Endothelial cell of umbilical vein (primary cell): ENCODE measurements around the gene TREH. TPM values are rescaled to one million over a fixed set of nuclear protein-coding genes. Genes with fewer than 3 reads are reported as not detected.
A peak's percentile ranks its signal among the peaks of the same experiment; 100 is the strongest.

Experiments
- BruUV-seq: library from RNA; stranded (reverse); fragments of 400-500 nt; replicated peaks from 2 replicates; lab custom pipeline; 2021; lab: Mats Ljungman, UMichigan
- CTCF ChIA-PET: fragments of 300-600, 350-600 bp; sonication (Branson Sonifier 250); formaldehyde crosslinking; loops from one replicate; lab custom pipeline; 2021; ENCODE audit warnings: antibody characterized with exemption, inconsistent platforms; lab: Charles Lee
- POLR2A ChIA-PET: fragments of 300-600, 350-600 bp; sonication (Branson Sonifier 250); formaldehyde crosslinking; loops from one replicate; lab custom pipeline; 2021; ENCODE audit warnings: antibody characterized with exemption, inconsistent platforms; lab: Charles Lee
- DNase-seq: peaks from one replicate; pipeline ENCODE4 v3.0.0-alpha.2; 2011; ENCODE audit warnings: low read depth, low spot score
- FAIRE-seq: peaks from 2 replicates; lab custom pipeline; 2011; peaks lifted over from hg19 to GRCh38; lab: Jason Lieb, UNC
- H2AFZ ChIP-seq: 2 replicates; pipeline ENCODE4 v1.6.0; 2012; ENCODE audit warnings: low read depth, low read length, control low read depth, inconsistent platforms
- H3K27ac ChIP-seq: 2 replicates; pipeline ENCODE4 v1.5.1; 2011; ENCODE audit warnings: low read depth, mild to moderate bottlenecking, control low read depth, low read length, moderate library complexity; ENCODE audit not compliant: insufficient read depth
- H3K27me3 ChIP-seq, 2 experiments: 2 replicates each; pipeline versions ENCODE4 v1.6.0 to v1.6.1; 2011; ENCODE audit warnings: low read length in 2 of 2, mixed read lengths in 1 of 2; ENCODE audit not compliant: control insufficient read depth in 2 of 2, insufficient read depth in 2 of 2
- H3K36me3 ChIP-seq, 2 experiments: 2 replicates in 1 of 2; 3 replicates in 1 of 2; pipeline ENCODE4 v1.5.1; 2011; ENCODE audit warnings: low read length in 2 of 2, mild to moderate bottlenecking in 1 of 2, moderate library complexity in 1 of 2; ENCODE audit not compliant: control insufficient read depth in 2 of 2, insufficient read depth in 2 of 2; ENCODE audit errors: extremely low read depth in 1 of 2
- H3K4me1 ChIP-seq: 3 replicates; pipeline ENCODE4 v1.5.1; 2011; ENCODE audit warnings: mild to moderate bottlenecking, low read length; ENCODE audit not compliant: control insufficient read depth, insufficient read depth; ENCODE audit errors: extremely low read depth
- H3K4me2 ChIP-seq: 2 replicates; pipeline ENCODE4 v1.6.1; 2011; ENCODE audit warnings: low read length, control low read depth, mixed read lengths; ENCODE audit not compliant: insufficient read depth
- H3K4me3 ChIP-seq, 3 experiments: fragments of 200-600 bp in 1 of 3; sonication (generic), shearing (Covaris generic) in 1 of 3; replicated peaks in 1 of 3; 2 replicates each; pipeline ENCODE4 v1.5.1; 2011 to 2016; ENCODE audit warnings: control low read depth in 3 of 3, low read length in 3 of 3, mild to moderate bottlenecking in 2 of 3, inconsistent platforms in 1 of 3, low read depth in 1 of 3, moderate library complexity in 1 of 3; ENCODE audit not compliant: insufficient read depth in 1 of 3
- H3K79me2 ChIP-seq: 2 replicates; pipeline ENCODE4 v1.6.0; 2012; ENCODE audit warnings: low read length, inconsistent platforms; ENCODE audit not compliant: control insufficient read depth, insufficient read depth
- H3K9ac ChIP-seq: replicated peaks from 2 replicates; pipeline ENCODE3; 2011; ENCODE audit warnings: low read length, control low read depth; ENCODE audit not compliant: insufficient read depth; ENCODE audit errors: extremely low read depth
- H3K9me1 ChIP-seq: replicated peaks from 3 replicates; pipeline ENCODE4 v1.6.0; 2011; ENCODE audit warnings: mild to moderate bottlenecking, low read length; ENCODE audit not compliant: control insufficient read depth, insufficient read depth; ENCODE audit errors: extremely low read depth
- H3K9me3 ChIP-seq: replicated peaks from 2 replicates; pipeline ENCODE4 v1.5.1; 2012; ENCODE audit warnings: low read length, inconsistent platforms; ENCODE audit not compliant: control insufficient read depth, insufficient read depth
- H4K20me1 ChIP-seq: replicated peaks from 2 replicates; pipeline ENCODE3; 2011; ENCODE audit warnings: mild to moderate bottlenecking, low read length; ENCODE audit not compliant: control insufficient read depth, insufficient read depth; ENCODE audit errors: extremely low read depth
- CTCF ChIP-seq, 2 donors: IDR thresholded peaks; 1 replicate in 1 of 2; 2 replicates in 1 of 2; pipeline ENCODE4 v1.5.1; 2011; ENCODE audit warnings: low read length in 2 of 2, mild to moderate bottlenecking in 2 of 2, moderate library complexity in 2 of 2, control low read depth in 1 of 2, inconsistent platforms in 1 of 2, low read depth in 1 of 2; ENCODE audit not compliant: insufficient read depth in 1 of 2; ENCODE audit errors: extremely low read depth in 1 of 2
- FOS ChIP-seq: IDR thresholded peaks from 2 replicates; pipeline ENCODE4 v1.6.1; 2011; ENCODE audit warnings: mild to moderate bottlenecking, low read length, moderate library complexity, borderline replicate concordance; ENCODE audit not compliant: insufficient read depth
- GATA2 ChIP-seq: IDR thresholded peaks from 2 replicates; pipeline ENCODE4 v1.7.0; 2011; ENCODE audit warnings: low read depth, mild to moderate bottlenecking, moderate library complexity, mixed read lengths, low read length; ENCODE audit not compliant: insufficient read length, insufficient read depth
- JUN ChIP-seq: IDR thresholded peaks from 2 replicates; pipeline ENCODE4 v1.6.1; 2011; ENCODE audit warnings: borderline replicate concordance, low read depth; ENCODE audit not compliant: insufficient read length, insufficient read depth
- MYC ChIP-seq: IDR thresholded peaks from one replicate; pipeline ENCODE4 v1.6.1; 2011; ENCODE audit warnings: mild to moderate bottlenecking, low read depth, low read length
- POLR2A ChIP-seq: IDR thresholded peaks from 2 replicates; pipeline ENCODE4 v1.6.1; 2012; ENCODE audit warnings: low read depth, mild to moderate bottlenecking, control low read depth, low read length
- POLR2AphosphoS5 ChIP-seq: IDR thresholded peaks from 2 replicates; pipeline ENCODE4 v1.6.1; 2012; ENCODE audit warnings: low read depth, mild to moderate bottlenecking, control low read depth, low read length, moderate library complexity; ENCODE audit not compliant: insufficient read depth
- dilution Hi-C: fragments of 300-500 bp; cut with MboI; formaldehyde crosslinking; loops from one replicate; pipeline ENCODE4 v1.15.0; 2019; ENCODE audit warnings: low sequenced_read_pairs; ENCODE audit not compliant: extremely low pct_ligation_motif_present
- intact Hi-C: fragments of 100-400 bp; cut with micrococcal nuclease; formaldehyde crosslinking; loops from one replicate; pipeline ENCODE4 v1.10.0; 2022
- microRNA-seq: library from miRNA; unstranded; fragments of <30 nt; microRNA quantifications from one replicate; pipeline ENCODE4 v1.2.0, GENCODE V29; 2021; ENCODE audit warnings: borderline number of aligned reads, borderline replicate concordance
- polyA plus RNA-seq, 4 experiments: library from polyadenylated mRNA; depleted of rRNA in 3 of 4; stranded (reverse) in 3 of 4; unstranded in 1 of 4; fragments of >200 nt; gene quantifications; 2 replicates each; pipeline versions ENCODE4 v1.2.1 to v1.2.3, GENCODE V29; 2011 to 2012; ENCODE audit warnings: missing spikeins in 1 of 4
- small RNA-seq: library from RNA; depleted of rRNA; stranded (forward); fragments of <200 nt; gene quantifications from one replicate; pipeline ENCODE3, GENCODE V24; 2012; ENCODE audit warnings: low replicate concordance, low read depth; ENCODE audit not compliant: insufficient read depth, insufficient read length
- total RNA-seq: library from RNA; stranded (reverse); gene quantifications from 2 replicates; pipeline ENCODE4 v1.2.3, GENCODE V29; 2021

Gene TREH
- total and polyA plus RNA-seq, 2 donors (not counting 3 experiments of a cell fraction or from before 2014, with no cell fraction given): not detected

- H3K9me3 ChIP-seq: no peaks in the 10 kb centered on the region
- intact Hi-C loops (loop anchor here (1.0 to 2.0 kb wide), 4 partner anchors 12 to 52 kb away; no protein-coding TSS in a partner anchor), dilution Hi-C loops (no loop called here)
- no peaks in the 10 kb centered on the region for H3K36me3 ChIP-seq
- TSS peak; percentile 7 for BruUV-seq
- POLR2A ChIA-PET: interaction anchor here (3.1 to 4.1 kb wide), 2 partner anchors 12 to 14 kb away, joined by 14 to 29 read pairs; no protein-coding TSS in a partner anchor
- CTCF ChIA-PET: interaction anchor here (0.6 to 9.3 kb wide), 11 partner anchors 13 to 133 kb away, joined by 3 to 138 read pairs (median 7); partner anchors contain the start of gene ARCN1
- H3K4me3 ChIP-seq: peak within 1 kb of the TSS; percentile 68 to 76 (median 71)
- no peaks in the 10 kb centered on the region for H3K9me1 ChIP-seq
- H3K9ac ChIP-seq: peak within 1 kb of the TSS; percentile 89
- peak within 1 kb of the TSS; percentile 80 for H3K27ac ChIP-seq
- DNase-seq: peak; percentile 70
- TF ChIP-seq POLR2A (peak; percentile 58), FOS (no peak), MYC (no peak), CTCF (IDR thresholded peaks at IDR 0.05; ENCODE audit: extremely low read depth in 1 of 2, insufficient read depth in 1 of 2, low read depth in 1 of 2, low read length in 2 of 2) (peak; percentile 68 to 85), POLR2AphosphoS5 (no peak), GATA2 (no peak), JUN (no peak)
- H3K27me3 ChIP-seq: no peaks in the 10 kb centered on the region
- peaks cover 36% of the 10 kb centered on the region for H3K4me1 ChIP-seq
- H2AFZ ChIP-seq: peak within 1 kb of the TSS; percentile 7
- no peaks in the 10 kb centered on the region for H4K20me1 ChIP-seq
- H3K79me2 ChIP-seq: peaks cover 28% of the 10 kb centered on the region
- peak within 1 kb of the TSS; percentile 73 for H3K4me2 ChIP-seq
- FAIRE-seq: peak; percentile 71
Observed at GRCh38 chr11:118607401-118608359, 71.8 kb downstream of the TREH start, which contains the start of gene PHLDB1. PHLDB1 (plus strand) TSS chr11:118607615; CDS start chr11:118613837, 6,222 bp downstream.

Small RNA genes within 50 kb of the gene (microRNA-seq; reads per million reads assigned to microRNA genes)
- not detected for gene MIR6716

Small RNA genes within 50 kb of the gene (small RNA-seq; reads per million reads assigned to genes)
- not detected for gene RNU6-376P

Other genes starting within 250 kb of the TREH start
- gene KMT2A, start 243.2 kb downstream of the TREH start, total RNA-seq: 63.9 and 64.1 TPM in 2 replicates
- gene KMT2A, start 243.2 kb downstream of the TREH start, polyA plus RNA-seq: 21.9 and 23.5 TPM in 2 replicates
- 0.60 and 1.1 TPM in 2 replicates for gene TTC36, start 152.2 kb downstream of the TREH start, total RNA-seq
- gene TTC36, start 152.2 kb downstream of the TREH start, polyA plus RNA-seq: 0.29 TPM in 1 of 2 replicates, not detected in the other
- 18.9 and 20.4 TPM in 2 replicates for gene TMEM25, start 148.5 kb downstream of the TREH start, total RNA-seq
- gene TMEM25, start 148.5 kb downstream of the TREH start, polyA plus RNA-seq: 34.6 and 42.3 TPM in 2 replicates
- gene IFT46, start 113.7 kb downstream of the TREH start, total RNA-seq: 16.7 and 17.0 TPM in 2 replicates
- gene IFT46, start 113.7 kb downstream of the TREH start, polyA plus RNA-seq: 26.5 and 28.7 TPM in 2 replicates
- gene ARCN1, start 107.2 kb downstream of the TREH start, total RNA-seq: 168 and 172 TPM in 2 replicates
- 180 and 188 TPM in 2 replicates for gene ARCN1, start 107.2 kb downstream of the TREH start, polyA plus RNA-seq
- gene PHLDB1, start 72.0 kb downstream of the TREH start, total RNA-seq: 183 and 227 TPM in 2 replicates
- gene PHLDB1, start 72.0 kb downstream of the TREH start, polyA plus RNA-seq: 99.7 and 109 TPM in 2 replicates
- gene DDX6, start 111.5 kb upstream of the TREH start, total RNA-seq: 132 and 138 TPM in 2 replicates
- gene DDX6, start 111.5 kb upstream of the TREH start, polyA plus RNA-seq: 13.2 and 19.1 TPM in 2 replicates
- not detected in 2 replicates for gene CXCR5, start 204.2 kb upstream of the TREH start, total RNA-seq
- gene CXCR5, start 204.2 kb upstream of the TREH start, polyA plus RNA-seq: not detected in 2 replicates
- gene BCL9L, start 246.3 kb upstream of the TREH start, total RNA-seq: 44.7 and 48.8 TPM in 2 replicates
- gene BCL9L, start 246.3 kb upstream of the TREH start, polyA plus RNA-seq: 7.3 and 10.2 TPM in 2 replicates